A172 (cell line): ENCODE measurements around the gene SGPL1. TPM values are rescaled to one million over a fixed set of nuclear protein-coding genes. Genes with fewer than 3 reads are reported as not detected.
A peak's percentile ranks its signal among the peaks of the same experiment; 100 is the strongest.
"Not testable (repeated sequence)": the region's sequence is repeated elsewhere in the genome, so short reads cannot be mapped to it uniquely, and the experiment has no call there.

Experiments used
- DNase-seq: peaks from one replicate; pipeline ENCODE4 v3.0.0-alpha.2; 2015; ENCODE audit warnings: low spot score
- total RNA-seq: library from RNA; depleted of rRNA; stranded (reverse); fragments of >200 nt; shearing (Covaris generic); gene quantifications from 2 replicates; pipeline ENCODE4 v1.2.3, GENCODE V29; 2014

Gene SGPL1
- total RNA-seq, 1 experiment from 2014 or later, result 25.5 TPM

GRCh38 chr10:70843776-70844489, 28.2 kb downstream of the SGPL1 start:
- DNase-seq, result no peak

GRCh38 chr10:70845256-70845655, 29.5 kb downstream of the SGPL1 start:
- DNase-seq, result no peak

- DNase-seq, result no peak
These were observed 30.1 kb downstream of the SGPL1 start for GRCh38 chr10:70845816-70846215.

- no peak for DNase-seq
These were observed 31.0 kb downstream of the SGPL1 start for GRCh38 chr10:70846795-70847194.

- DNase-seq, result no peak
These were observed 32.1 kb downstream of the SGPL1 start for GRCh38 chr10:70847659-70848360.

- peak; percentile 88 for DNase-seq
These were observed 33.9 kb downstream of the SGPL1 start for GRCh38 chr10:70849582-70850016.

- DNase-seq, result peak; percentile 16
These were observed 34.3 kb downstream of the SGPL1 start for GRCh38 chr10:70850097-70850496.

GRCh38 chr10:70851597-70852475, 36.1 kb downstream of the SGPL1 start:
- DNase-seq, result no peak

GRCh38 chr10:70853038-70853437, 37.3 kb downstream of the SGPL1 start:
- DNase-seq, result no peak

- no peak for DNase-seq
These were observed 37.7 kb downstream of the SGPL1 start for GRCh38 chr10:70853457-70853856.

- DNase-seq, result no peak
These were observed 40.7 kb downstream of the SGPL1 start for GRCh38 chr10:70856454-70856853.

GRCh38 chr10:70858759-70859158, 43.0 kb downstream of the SGPL1 start:
- no peak for DNase-seq

GRCh38 chr10:70861495-70862197, 45.9 kb downstream of the SGPL1 start:
- DNase-seq, result not testable (repeated sequence)

GRCh38 chr10:70863470-70864160, 47.9 kb downstream of the SGPL1 start:
- no peak for DNase-seq

GRCh38 chr10:70864935-70865334, 49.2 kb downstream of the SGPL1 start:
- no peak for DNase-seq

GRCh38 chr10:70866424-70866823, 50.7 kb downstream of the SGPL1 start:
- DNase-seq, result peak; percentile 28

- no peak for DNase-seq
These were observed 56.5 kb downstream of the SGPL1 start for GRCh38 chr10:70872291-70872690.

GRCh38 chr10:70874061-70874460, 58.3 kb downstream of the SGPL1 start:
- no peak for DNase-seq

- no peak for DNase-seq
These were observed 63.5 kb downstream of the SGPL1 start for GRCh38 chr10:70879207-70879606.

GRCh38 chr10:70880077-70880534, 64.4 kb downstream of the SGPL1 start:
- peak; percentile 74 for DNase-seq

- DNase-seq, result no peak
These were observed 69.0 kb downstream of the SGPL1 start for GRCh38 chr10:70884741-70885140.
